A673 (cell line): Measurements from ENCODE around the gene LMBRD1. TPM values are rescaled to one million over a fixed set of nuclear protein-coding genes. Genes with fewer than 3 reads are reported as not detected.

Source experiments
- BruUV-seq: library from RNA; stranded (reverse); fragments of 400-500 nt; replicated peaks from 2 replicates; lab custom pipeline; 2021; lab: Mats Ljungman, UMichigan
- CTCF ChIA-PET: fragments of 300-600 bp; sonication (Branson Sonifier 250); formaldehyde crosslinking; loops from one replicate; lab custom pipeline; 2022; ENCODE audit warnings: antibody characterized with exemption; lab: Charles Lee
- POLR2A ChIA-PET: fragments of 300-600 bp; sonication (Branson Sonifier 250); formaldehyde crosslinking; loops from one replicate; lab custom pipeline; 2022; ENCODE audit warnings: antibody characterized with exemption; ENCODE audit not compliant: low non-redundant PET; lab: Charles Lee
- DNase-seq: peaks from one replicate; pipeline ENCODE4 v3.0.0-alpha.2; 2015; ENCODE audit warnings: low spot score
- H3K27ac ChIP-seq: fragments of 200-600 bp; sonication (generic); 2 replicates; pipeline ENCODE4 v1.5.1; 2016; ENCODE audit warnings: mixed run types, low read depth, mild to moderate bottlenecking, mixed read lengths, antibody characterized with exemption, low read length; ENCODE audit not compliant: poor library complexity, severe bottlenecking
- H3K27me3 ChIP-seq: fragments of 200-600 bp; sonication (generic); replicated peaks from 2 replicates; pipeline ENCODE4 v1.6.1; 2017; ENCODE audit warnings: mixed run types, low read depth, mild to moderate bottlenecking, mixed read lengths, antibody characterized with exemption, low read length; ENCODE audit not compliant: insufficient read depth, poor library complexity
- H3K36me3 ChIP-seq: fragments of 200-600 bp; sonication (generic); 2 replicates; pipeline ENCODE4 v1.6.1; 2016; ENCODE audit warnings: mixed run types, mild to moderate bottlenecking, mixed read lengths, antibody characterized with exemption, low read length; ENCODE audit not compliant: insufficient read depth, poor library complexity, severe bottlenecking
- H3K4me1 ChIP-seq: fragments of 200-600 bp; sonication (generic); 2 replicates; pipeline ENCODE4 v1.6.1; 2017; ENCODE audit warnings: mixed run types, mild to moderate bottlenecking, mixed read lengths, antibody characterized with exemption, low read length; ENCODE audit not compliant: insufficient read depth, poor library complexity, severe bottlenecking
- H3K4me3 ChIP-seq: fragments of 200-600 bp; sonication (generic); 2 replicates; pipeline ENCODE4 v1.5.1; 2016; ENCODE audit warnings: low read depth, mixed run types, mild to moderate bottlenecking, mixed read lengths, low read length; ENCODE audit not compliant: poor library complexity, severe bottlenecking
- H3K9me3 ChIP-seq: fragments of 200-600 bp; sonication (generic); 2 replicates; pipeline ENCODE4 v1.6.1; 2016; ENCODE audit warnings: mixed run types, low read depth, mild to moderate bottlenecking, mixed read lengths, antibody characterized with exemption, low read length; ENCODE audit not compliant: poor library complexity, severe bottlenecking
- CTCF ChIP-seq: fragments of 300-800, 200-600 bp; sonication (generic); conservative IDR thresholded peaks from 2 replicates; pipeline ENCODE4 v1.5.1; 2017; ENCODE audit warnings: low read depth, mild to moderate bottlenecking, antibody characterized with exemption, low read length, moderate library complexity, mixed read lengths
- EZH2 ChIP-seq: fragments of 200-600 bp; sonication (generic); IDR thresholded peaks from 2 replicates; pipeline ENCODE4 v1.6.1; 2017; ENCODE audit warnings: borderline replicate concordance, low read depth, mild to moderate bottlenecking, mixed read lengths, antibody characterized with exemption, low read length; ENCODE audit not compliant: poor library complexity, severe bottlenecking
- intact Hi-C: fragments of 100-400 bp; cut with micrococcal nuclease; formaldehyde crosslinking; loops from one replicate; pipeline ENCODE4 v1.10.0; 2022; ENCODE audit not compliant: unreplicated experiment
- total RNA-seq: library from RNA; stranded (reverse); gene quantifications from 2 replicates; pipeline ENCODE4 v1.2.3, GENCODE V29; 2021

The LMBRD1 gene
- total RNA-seq, 1 experiment from 2014 or later, result 19.8 TPM

- intact Hi-C loops, result no loop called here
- BruUV-seq, result no TSS peak
- Histone ChIP-seq H3K36me3 (no peaks in the 10 kb centered on the region), H3K4me3 (no peak overlapping the region), H3K27me3 (no peaks in the 10 kb centered on the region), H3K4me1 (no peaks in the 10 kb centered on the region), H3K27ac (no peak overlapping the region), H3K9me3 (no peaks in the 10 kb centered on the region)
- POLR2A ChIA-PET, result no interaction called here
- no peak for DNase-seq
- CTCF ChIA-PET, result no interaction called here
- TF ChIP-seq EZH2, result no peak
- no peak for TF ChIP-seq CTCF
Measured at GRCh38 chr6:69763763-69764162, 33.0 kb downstream of the LMBRD1 start.

- no peaks in the 10 kb centered on the region for H3K36me3 ChIP-seq
- H3K27ac ChIP-seq, result no peak overlapping the region
- intact Hi-C loops, result no loop called here
- TF ChIP-seq EZH2 (no peak), CTCF (no peak)
- no peak overlapping the region for H3K4me3 ChIP-seq
- BruUV-seq, result no TSS peak
- ChIA-PET POLR2A (no interaction called here), CTCF (no interaction called here)
- H3K27me3 ChIP-seq, result no peaks in the 10 kb centered on the region
- DNase-seq, result no peak
- H3K9me3 ChIP-seq, result no peaks in the 10 kb centered on the region
- H3K4me1 ChIP-seq, result no peaks in the 10 kb centered on the region
Measured at GRCh38 chr6:69761853-69762252, 35.0 kb downstream of the LMBRD1 start.

GRCh38 chr6:69758214-69758613 lies 38.6 kb downstream of the LMBRD1 start:
- CTCF ChIA-PET, result no interaction called here
- POLR2A ChIA-PET, result no interaction called here
- Histone ChIP-seq H3K9me3 (peaks cover 3% of the 10 kb centered on the region), H3K4me3 (no peak overlapping the region), H3K27ac (no peak overlapping the region), H3K36me3 (no peaks in the 10 kb centered on the region), H3K4me1 (no peaks in the 10 kb centered on the region), H3K27me3 (no peaks in the 10 kb centered on the region)
- no peak for DNase-seq
- intact Hi-C loops, result no loop called here
- no peak for TF ChIP-seq EZH2
- no peak for TF ChIP-seq CTCF
- BruUV-seq, result no TSS peak
